PC-9 (cell line): Measurements from ENCODE around the gene PIAS2. TPM values are rescaled to one million over a fixed set of nuclear protein-coding genes. Genes with fewer than 3 reads are reported as not detected.

ENCODE experiments used
- BruUV-seq: library from RNA; stranded (reverse); fragments of 400-500 nt; replicated peaks from 2 replicates; lab custom pipeline; 2021; lab: Mats Ljungman, UMichigan
- CTCF ChIA-PET: fragments of 300-600 bp; sonication (Branson Sonifier 250); formaldehyde crosslinking; loops from one replicate; lab custom pipeline; 2022; ENCODE audit warnings: antibody characterized with exemption; lab: Charles Lee
- POLR2A ChIA-PET: fragments of 300-600 bp; sonication (Branson Sonifier 250); formaldehyde crosslinking; loops from one replicate; lab custom pipeline; 2022; ENCODE audit warnings: antibody characterized with exemption; ENCODE audit not compliant: unreplicated experiment; lab: Charles Lee
- DNase-seq, 2 experiments: peaks; one replicate each; pipeline versions ENCODE4 v3.0.0 to v3.0.0-alpha.2; 2015 to 2022; ENCODE audit warnings: mixed read lengths in 1 of 2
- H2AFZ ChIP-seq: fragments of 200-600 bp; sonication (generic); 2 replicates; pipeline ENCODE4 v1.8.1; 2017; ENCODE audit warnings: antibody characterized with exemption
- H3F3A ChIP-seq: fragments of 200-600 bp; sonication (generic); 2 replicates; pipeline ENCODE4 v1.8.1; 2017; ENCODE audit warnings: antibody characterized with exemption, mild to moderate bottlenecking, low read depth; ENCODE audit not compliant: insufficient read depth
- H3K27ac ChIP-seq: fragments of 200-600 bp; sonication (generic); 2 replicates; pipeline ENCODE4 v1.6.1; 2016; ENCODE audit warnings: mixed run types
- H3K27me3 ChIP-seq: fragments of 200-600 bp; sonication (generic); 2 replicates; pipeline ENCODE4 v1.6.1; 2016; ENCODE audit warnings: low read depth, mixed run types; ENCODE audit not compliant: insufficient read depth
- H3K36me3 ChIP-seq: fragments of 200-600 bp; sonication (generic); 2 replicates; pipeline ENCODE4 v1.6.1; 2016; ENCODE audit warnings: low read depth, mixed run types
- H3K4me1 ChIP-seq: fragments of 200-600 bp; sonication (generic); replicated peaks from 2 replicates; pipeline ENCODE4 v1.6.1; 2016; ENCODE audit warnings: mixed run types; ENCODE audit not compliant: insufficient read depth
- H3K4me2 ChIP-seq: fragments of 200-600 bp; sonication (generic); 2 replicates; pipeline ENCODE4 v1.6.1; 2017; ENCODE audit warnings: mixed run types
- H3K4me3 ChIP-seq: fragments of 200-600 bp; sonication (generic); 2 replicates; pipeline ENCODE4 v1.6.1; 2016; ENCODE audit warnings: mixed run types
- H3K79me2 ChIP-seq: fragments of 200-600 bp; sonication (generic); 2 replicates; pipeline ENCODE4 v1.6.1; 2017; ENCODE audit warnings: low read depth, mixed run types
- H3K9me2 ChIP-seq: fragments of 200-600 bp; sonication (generic); 2 replicates; pipeline ENCODE4 v1.8.1; 2017; ENCODE audit warnings: mild to moderate bottlenecking; ENCODE audit not compliant: insufficient read depth
- H3K9me3 ChIP-seq: fragments of 200-600 bp; sonication (generic); 2 replicates; pipeline ENCODE4 v1.8.1; 2016; ENCODE audit warnings: low read depth; ENCODE audit not compliant: insufficient read depth
- H4K20me1 ChIP-seq: fragments of 200-600 bp; sonication (generic); 2 replicates; pipeline ENCODE4 v1.8.1; 2017; ENCODE audit not compliant: insufficient read depth
- EZH2 ChIP-seq: fragments of 200-600 bp; sonication (generic); IDR thresholded peaks from 2 replicates; pipeline ENCODE4 v1.8.0; 2017; ENCODE audit warnings: antibody characterized with exemption, low read depth
- intact Hi-C: fragments of 100-400 bp; cut with micrococcal nuclease; formaldehyde crosslinking; loops from one replicate; pipeline ENCODE4 v1.10.0; 2022; ENCODE audit not compliant: unreplicated experiment
- total RNA-seq: library from RNA; stranded (reverse); gene quantifications from 2 replicates; pipeline ENCODE4 v1.2.3, GENCODE V29; 2021
- TF ChIP-seq, protein P1 (sequence below): fragments of 200-600 bp; sonication (generic); conservative IDR thresholded peaks from 2 replicates; pipeline ENCODE4 v1.6.1; 2017; ENCODE audit warnings: mixed run types, antibody characterized with exemption, mild to moderate bottlenecking, moderate library complexity

PIAS2 gene
- total RNA-seq, 1 experiment from 2014 or later = 17.5 TPM

DNA sequence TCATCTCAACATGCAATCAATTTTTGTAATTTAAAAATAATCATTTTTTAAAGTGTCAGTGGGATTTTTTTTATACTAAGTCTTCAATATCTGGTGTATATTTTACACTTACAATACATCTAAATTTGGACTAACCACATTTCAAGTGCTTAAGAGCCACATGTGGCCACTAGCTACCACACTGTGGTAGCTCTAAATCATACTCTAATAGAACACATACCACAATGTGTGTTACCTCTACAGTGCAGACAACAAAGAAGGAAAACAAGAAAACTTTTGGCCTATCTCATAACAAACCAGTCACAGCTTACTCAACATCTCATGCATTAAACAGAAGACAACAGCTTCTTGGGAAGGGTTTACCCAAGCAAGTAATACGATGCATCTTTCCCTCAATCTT lies 24.5 kb downstream of the PIAS2 start:
- no peak overlapping the region for H2AFZ ChIP-seq
- H3K79me2 ChIP-seq = no peaks in the 10 kb centered on the region
- H3K9me2 ChIP-seq = no peaks in the 10 kb centered on the region
- DNase-seq = no peak
- no TSS peak for BruUV-seq
- no peaks in the 10 kb centered on the region for H3F3A ChIP-seq
- POLR2A ChIA-PET = no interaction called here
- no peaks in the 10 kb centered on the region for H3K9me3 ChIP-seq
- H3K4me2 ChIP-seq = no peak overlapping the region
- H3K4me1 ChIP-seq = no peaks in the 10 kb centered on the region
- H3K27me3 ChIP-seq = no peaks in the 10 kb centered on the region
- no peaks in the 10 kb centered on the region for H4K20me1 ChIP-seq
- CTCF ChIA-PET = no interaction called here
- intact Hi-C loops = no loop called here
- H3K36me3 ChIP-seq = peaks cover 13% of the 10 kb centered on the region
- H3K4me3 ChIP-seq = no peak overlapping the region
- TF ChIP-seq EZH2 = no peak
- TF ChIP-seq, protein P1, sequence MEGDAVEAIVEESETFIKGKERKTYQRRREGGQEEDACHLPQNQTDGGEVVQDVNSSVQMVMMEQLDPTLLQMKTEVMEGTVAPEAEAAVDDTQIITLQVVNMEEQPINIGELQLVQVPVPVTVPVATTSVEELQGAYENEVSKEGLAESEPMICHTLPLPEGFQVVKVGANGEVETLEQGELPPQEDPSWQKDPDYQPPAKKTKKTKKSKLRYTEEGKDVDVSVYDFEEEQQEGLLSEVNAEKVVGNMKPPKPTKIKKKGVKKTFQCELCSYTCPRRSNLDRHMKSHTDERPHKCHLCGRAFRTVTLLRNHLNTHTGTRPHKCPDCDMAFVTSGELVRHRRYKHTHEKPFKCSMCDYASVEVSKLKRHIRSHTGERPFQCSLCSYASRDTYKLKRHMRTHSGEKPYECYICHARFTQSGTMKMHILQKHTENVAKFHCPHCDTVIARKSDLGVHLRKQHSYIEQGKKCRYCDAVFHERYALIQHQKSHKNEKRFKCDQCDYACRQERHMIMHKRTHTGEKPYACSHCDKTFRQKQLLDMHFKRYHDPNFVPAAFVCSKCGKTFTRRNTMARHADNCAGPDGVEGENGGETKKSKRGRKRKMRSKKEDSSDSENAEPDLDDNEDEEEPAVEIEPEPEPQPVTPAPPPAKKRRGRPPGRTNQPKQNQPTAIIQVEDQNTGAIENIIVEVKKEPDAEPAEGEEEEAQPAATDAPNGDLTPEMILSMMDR = no peak
- H3K27ac ChIP-seq = no peak overlapping the region

DNA sequence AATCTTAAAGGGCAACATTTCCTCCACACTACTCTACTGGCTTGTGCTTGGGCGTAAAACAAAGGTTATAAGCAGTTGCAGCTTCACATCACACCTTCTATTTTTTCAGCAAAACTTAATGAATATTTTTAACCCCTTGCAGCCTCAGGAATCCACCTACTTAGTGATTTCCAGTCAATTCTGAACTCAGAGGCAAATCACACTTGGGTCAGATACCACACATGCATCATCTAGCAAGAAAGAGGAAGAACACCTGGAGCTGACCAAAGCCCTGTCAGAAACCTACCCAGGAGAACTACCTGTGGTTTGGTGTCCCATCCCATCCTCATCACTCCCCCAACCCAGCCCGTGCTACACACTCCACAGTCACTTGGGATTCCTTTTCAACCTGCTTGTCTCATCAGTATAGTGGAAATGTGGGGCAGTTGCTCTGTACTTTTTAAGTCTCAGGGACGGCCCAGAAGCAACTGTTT lies 25.5 kb downstream of the PIAS2 start:
- no peaks in the 10 kb centered on the region for H3K4me1 ChIP-seq
- no peaks in the 10 kb centered on the region for H3K9me2 ChIP-seq
- no peaks in the 10 kb centered on the region for H3K27me3 ChIP-seq
- intact Hi-C loops = no loop called here
- no peaks in the 10 kb centered on the region for H3K79me2 ChIP-seq
- H3K4me3 ChIP-seq = no peak overlapping the region
- DNase-seq = no peak
- no peak overlapping the region for H3K4me2 ChIP-seq
- BruUV-seq = no TSS peak
- TF ChIP-seq, protein P1 = no peak
- TF ChIP-seq EZH2 = no peak
- no peaks in the 10 kb centered on the region for H3K9me3 ChIP-seq
- ChIA-PET POLR2A (no interaction called here), CTCF (no interaction called here)
- H3K27ac ChIP-seq = no peak overlapping the region
- no peaks in the 10 kb centered on the region for H3F3A ChIP-seq
- H4K20me1 ChIP-seq = no peaks in the 10 kb centered on the region
- no peak overlapping the region for H2AFZ ChIP-seq
- peaks cover 13% of the 10 kb centered on the region for H3K36me3 ChIP-seq

DNA sequence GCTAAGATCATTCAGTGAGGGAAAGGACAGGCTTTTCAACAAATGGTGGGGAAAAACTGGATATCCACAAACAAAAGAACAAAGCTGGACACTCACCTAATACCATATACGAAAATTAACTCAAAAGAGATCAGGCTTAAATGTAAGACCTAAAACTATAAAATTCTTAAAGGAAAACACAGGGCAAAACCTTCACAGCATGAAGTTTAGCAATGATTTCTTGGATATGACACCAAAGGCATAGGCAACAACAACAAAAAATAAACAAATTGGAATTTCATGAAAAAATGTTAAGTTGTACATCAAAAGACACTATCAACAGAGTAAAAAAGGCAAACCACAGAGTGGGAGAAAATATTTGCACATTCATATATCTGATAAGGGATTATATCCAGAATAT lies 28.3 kb downstream of the PIAS2 start:
- no peaks in the 10 kb centered on the region for H4K20me1 ChIP-seq
- no peaks in the 10 kb centered on the region for H3K79me2 ChIP-seq
- no peak for DNase-seq
- H3K36me3 ChIP-seq = peaks cover 13% of the 10 kb centered on the region
- intact Hi-C loops = no loop called here
- no TSS peak for BruUV-seq
- TF ChIP-seq, protein P1 = no peak
- TF ChIP-seq EZH2 = no peak
- no peak overlapping the region for H3K27ac ChIP-seq
- no peak overlapping the region for H2AFZ ChIP-seq
- POLR2A ChIA-PET = no interaction called here
- no peak overlapping the region for H3K4me3 ChIP-seq
- no peaks in the 10 kb centered on the region for H3K9me3 ChIP-seq
- H3F3A ChIP-seq = no peaks in the 10 kb centered on the region
- H3K9me2 ChIP-seq = no peaks in the 10 kb centered on the region
- no peaks in the 10 kb centered on the region for H3K27me3 ChIP-seq
- H3K4me1 ChIP-seq = no peaks in the 10 kb centered on the region
- no peak overlapping the region for H3K4me2 ChIP-seq
- CTCF ChIA-PET = no interaction called here
